Transverse colon (tissue), 4 donors: Measurements from ENCODE around the gene SCN3A.

Experiments
- CTCF ChIP-seq, 5 experiments: fragments of 200-600 bp in 3 of 5; fragments of 450-650 bp in 2 of 5; sonication (generic) in 3 of 5; IDR thresholded peaks; 1 replicate in 2 of 5; 2 replicates in 3 of 5; pipeline ENCODE4 v1.5.1; 2016 to 2017; ENCODE audit warnings: antibody characterized with exemption in 5 of 5, inconsistent platforms in 3 of 5, mild to moderate bottlenecking in 2 of 5, moderate library complexity in 1 of 5
- POLR2A ChIP-seq: fragments of 450-650 bp; IDR thresholded peaks from one replicate; pipeline ENCODE4 v1.6.1; 2016; ENCODE audit warnings: antibody characterized with exemption, mild to moderate bottlenecking, moderate library complexity
- POLR2AphosphoS5 ChIP-seq, 3 donors: sonication (generic); formaldehyde crosslinking; IDR thresholded peaks; one replicate each; pipeline ENCODE4 v1.6.1; 2016; ENCODE audit warnings: antibody characterized with exemption in 3 of 3

GRCh38 chr2:165208094-165208493, 4.2 kb upstream of the SCN3A start:
- TF ChIP-seq POLR2A (no peak), CTCF (IDR thresholded peaks at IDR 0.05) (no peak), POLR2AphosphoS5 (IDR thresholded peaks at IDR 0.05) (no peak)
